Neuronal stem cell (in vitro differentiated cells): ENCODE data around the gene GRIK5.

ENCODE experiments used
- DNase-seq: peaks from one replicate; pipeline ENCODE4 v3.0.0-alpha.2; 2013; ENCODE audit warnings: low spot score
- H2AFZ ChIP-seq: one replicate; pipeline ENCODE4 v1.6.1; 2013; ENCODE audit warnings: mild to moderate bottlenecking, low read length, inconsistent platforms
- H2AK5ac ChIP-seq: 2 replicates; pipeline ENCODE4 v1.6.1; 2013; ENCODE audit warnings: low read depth, mild to moderate bottlenecking, inconsistent platforms, low read length, moderate library complexity, mixed read lengths
- H2BK120ac ChIP-seq: 2 replicates; pipeline ENCODE4 v1.6.1; 2013; ENCODE audit warnings: low read depth, mild to moderate bottlenecking, inconsistent platforms, low read length, moderate library complexity, mixed read lengths
- H2BK12ac ChIP-seq: one replicate; pipeline ENCODE4 v1.6.1; 2013; ENCODE audit warnings: low read length, inconsistent platforms
- H2BK15ac ChIP-seq: 2 replicates; pipeline ENCODE4 v1.6.1; 2013; ENCODE audit warnings: mild to moderate bottlenecking, low read length, inconsistent platforms, mixed read lengths
- H2BK5ac ChIP-seq: one replicate; pipeline ENCODE4 v1.6.1; 2013; ENCODE audit warnings: inconsistent platforms, mild to moderate bottlenecking, low read length, moderate library complexity
- H3K14ac ChIP-seq: one replicate; pipeline ENCODE4 v1.6.1; 2013; ENCODE audit warnings: low read length, inconsistent platforms
- H3K18ac ChIP-seq: 2 replicates; pipeline ENCODE4 v1.6.1; 2013; ENCODE audit warnings: low read length, inconsistent platforms
- H3K23ac ChIP-seq: 2 replicates; pipeline ENCODE4 v1.6.1; 2013; ENCODE audit warnings: low read depth, mild to moderate bottlenecking, mixed read lengths, low read length, inconsistent platforms; ENCODE audit not compliant: poor library complexity
- H3K27ac ChIP-seq: replicated peaks from 3 replicates; pipeline ENCODE4 v1.5.1; 2013; ENCODE audit warnings: low read length, inconsistent platforms
- H3K27me3 ChIP-seq, 3 experiments: 2 replicates each; pipeline ENCODE4 v1.6.1; 2013; ENCODE audit warnings: low read length in 3 of 3, mild to moderate bottlenecking in 2 of 3, inconsistent platforms in 1 of 3, low read depth in 1 of 3, mixed read lengths in 1 of 3, moderate library complexity in 1 of 3; ENCODE audit not compliant: control insufficient read depth in 3 of 3, insufficient read depth in 3 of 3
- H3K36me3 ChIP-seq, 2 donors: replicated peaks in 1 of 2; 2 replicates each; pipeline ENCODE4 v1.6.1; 2013; ENCODE audit warnings: low read length in 2 of 2; ENCODE audit not compliant: control insufficient read depth in 2 of 2, insufficient read depth in 2 of 2
- H3K4ac ChIP-seq: 2 replicates; pipeline ENCODE4 v1.6.1; 2013; ENCODE audit warnings: inconsistent platforms, mild to moderate bottlenecking, low read length, moderate library complexity
- H3K4me1 ChIP-seq, 2 donors: 1 replicate in 1 of 2; 2 replicates in 1 of 2; pipeline ENCODE4 v1.6.1; 2013; ENCODE audit warnings: low read length in 2 of 2, low read depth in 1 of 2; ENCODE audit not compliant: control insufficient read depth in 2 of 2, insufficient read depth in 1 of 2
- H3K4me2 ChIP-seq: one replicate; pipeline ENCODE4 v1.6.1; 2013; ENCODE audit warnings: mild to moderate bottlenecking, low read length, inconsistent platforms; ENCODE audit not compliant: insufficient read depth, poor library complexity, severe bottlenecking
- H3K4me3 ChIP-seq, 2 donors: 2 replicates each; pipeline ENCODE4 v1.5.1; 2013; ENCODE audit warnings: low read length in 2 of 2, mild to moderate bottlenecking in 2 of 2, inconsistent platforms in 1 of 2, moderate library complexity in 1 of 2
- H3K79me1 ChIP-seq: one replicate; pipeline ENCODE4 v1.6.1; 2013; ENCODE audit warnings: low read depth, mild to moderate bottlenecking, inconsistent platforms, low read length, moderate library complexity
- H3K9ac ChIP-seq: one replicate; pipeline ENCODE4 v1.6.1; 2013; ENCODE audit warnings: mild to moderate bottlenecking, low read depth, low read length, inconsistent platforms; ENCODE audit not compliant: poor library complexity
- H3K9me3 ChIP-seq, 2 donors: replicated peaks in 1 of 2; 2 replicates each; pipeline versions ENCODE3 to v1.6.1; 2013; ENCODE audit warnings: low read length in 2 of 2, mild to moderate bottlenecking in 2 of 2, inconsistent platforms in 1 of 2, low read depth in 1 of 2, mixed read lengths in 1 of 2, moderate library complexity in 1 of 2; ENCODE audit not compliant: control insufficient read depth in 2 of 2, insufficient read depth in 1 of 2
- H4K8ac ChIP-seq: one replicate; pipeline ENCODE4 v1.6.1; 2013; ENCODE audit warnings: low read depth, mild to moderate bottlenecking, inconsistent platforms, low read length, moderate library complexity
- H4K91ac ChIP-seq: one replicate; pipeline ENCODE4 v1.6.1; 2013; ENCODE audit warnings: low read length, low read depth, mild to moderate bottlenecking, inconsistent platforms; ENCODE audit not compliant: poor library complexity
- WGBS, 2 donors: extraction: QIAGEN DNeasy Blood & Tissue Kit; methylation state at CpG; one replicate each; pipeline ENCODE4 v1.1.7; 2013; ENCODE audit warnings: missing lambda C conversion rate in 2 of 2, mixed read lengths in 1 of 2; ENCODE audit not compliant: insufficient read length in 2 of 2, insufficient replicate concordance in 1 of 2; ENCODE audit errors: extremely low coverage in 2 of 2; 5-methylcytosine and 5-hydroxymethylcytosine counted together

GRIK5 gene

DNA sequence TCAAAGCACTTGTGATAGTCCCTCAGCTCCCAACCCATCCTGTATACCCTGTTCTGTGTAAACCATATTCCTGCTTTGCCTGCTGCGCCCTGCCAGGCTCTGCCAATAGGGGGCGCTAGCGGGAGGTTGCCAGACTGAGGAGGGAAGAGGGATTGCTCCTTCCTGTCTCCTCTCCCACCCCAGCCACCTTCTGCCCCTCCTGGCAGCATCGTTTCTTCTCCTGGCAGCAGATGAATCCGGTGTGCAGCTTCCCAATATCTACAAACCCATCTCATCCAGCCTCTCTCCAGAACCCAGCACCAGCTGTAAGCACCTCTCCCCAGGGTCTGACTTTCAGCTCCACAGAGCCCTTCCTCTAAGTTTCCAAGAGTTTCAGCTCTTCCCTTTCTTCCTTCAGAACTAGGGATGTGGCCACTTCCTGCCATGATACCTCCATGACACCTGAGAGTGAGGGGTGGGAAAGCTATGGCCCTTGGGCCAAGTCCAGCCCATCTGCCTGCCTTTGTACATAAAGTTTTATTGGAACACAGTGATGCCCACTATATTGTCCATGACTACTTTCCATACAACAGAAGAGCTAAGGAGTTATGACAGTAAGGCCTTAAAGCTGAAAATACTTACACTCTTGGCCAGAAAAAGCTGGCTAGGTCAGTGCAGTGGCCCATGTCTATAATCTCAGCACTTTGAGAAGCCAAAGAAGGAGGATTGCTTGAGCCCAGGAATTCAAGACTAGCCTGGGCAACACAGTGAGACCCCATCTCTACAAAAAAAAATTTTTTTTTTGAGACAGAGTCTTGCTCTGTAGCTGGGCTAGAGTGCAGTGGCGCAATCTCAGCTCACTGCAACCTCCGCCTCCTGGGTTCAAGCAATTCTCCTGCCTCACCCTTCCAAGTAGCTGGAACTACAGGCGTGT is 41.4 kb downstream of the GRIK5 start:
- Histone ChIP-seq H4K91ac (no peak overlapping the region), H3K14ac (no peak overlapping the region), H2BK15ac (no peak overlapping the region), H3K18ac (no peak overlapping the region), H3K4ac (no peak overlapping the region), H3K9me3 (no peaks in the 10 kb centered on the region), H2AK5ac (no peak overlapping the region), H3K27ac (no peak overlapping the region), H3K4me1 (peaks cover 0 to 16% of the 10 kb centered on the region in 2 donors), H3K36me3 (peaks cover 0 to 11% of the 10 kb centered on the region in 2 donors), H3K4me3 (peak overlapping the region in 1 of 2 donors; percentile 33), H3K27me3 (no peaks in the 10 kb centered on the region), H3K9ac (no peak overlapping the region), H2AFZ (peak overlapping the region; percentile 37), H2BK12ac (no peak overlapping the region), H3K23ac (no peak overlapping the region), H2BK5ac (no peak overlapping the region), H2BK120ac (no peak overlapping the region), H3K79me1 (no peaks in the 10 kb centered on the region), H4K8ac (no peak overlapping the region), H3K4me2 (peak overlapping the region; percentile 37)
- WGBS, 2 donors = no CpG with 5 or more reads among the region's 8 CpGs
- peak; percentile 33 for DNase-seq

DNA sequence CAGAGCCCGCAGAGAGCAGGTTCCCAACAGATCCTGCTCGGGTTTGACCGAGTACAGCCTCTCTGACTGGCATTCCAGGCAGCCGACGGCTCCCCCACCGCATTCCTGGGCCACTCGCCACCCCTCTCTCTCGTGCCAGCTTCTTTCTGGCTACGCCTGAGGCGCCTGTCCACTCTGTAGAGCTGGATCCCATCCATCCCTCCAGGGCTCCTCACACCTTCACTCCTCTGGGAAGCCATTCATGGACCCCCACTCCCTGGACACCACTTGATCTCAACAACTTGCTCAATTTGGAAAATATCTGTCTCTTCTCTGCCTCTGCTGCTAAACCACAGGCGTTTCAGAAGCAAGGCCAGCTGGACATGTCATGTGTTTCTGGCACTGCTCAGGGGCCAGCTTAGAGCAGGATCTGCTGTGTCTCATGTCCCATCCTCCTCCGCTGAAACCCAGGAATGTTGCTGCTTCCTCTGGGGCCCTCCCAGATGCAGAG is 45.3 kb downstream of the GRIK5 start:
- Histone ChIP-seq H2BK15ac (no peak overlapping the region), H2BK12ac (no peak overlapping the region), H2AK5ac (no peak overlapping the region), H3K4me3 (no peak overlapping the region), H3K79me1 (no peaks in the 10 kb centered on the region), H4K8ac (no peak overlapping the region), H3K4ac (no peak overlapping the region), H3K27ac (no peak overlapping the region), H3K14ac (no peak overlapping the region), H2BK120ac (no peak overlapping the region), H3K9ac (no peak overlapping the region), H3K27me3 (no peaks in the 10 kb centered on the region), H3K23ac (peak overlapping the region; percentile 10), H3K18ac (no peak overlapping the region), H3K4me1 (no peaks in the 10 kb centered on the region), H3K4me2 (no peak overlapping the region), H4K91ac (no peak overlapping the region), H2AFZ (no peak overlapping the region), H2BK5ac (no peak overlapping the region), H3K9me3 (no peaks in the 10 kb centered on the region), H3K36me3 (peaks cover 0 to 19% of the 10 kb centered on the region in 2 donors)
- no CpG with 5 or more reads among the region's 12 CpGs for WGBS, 2 donors
- DNase-seq = no peak

DNA sequence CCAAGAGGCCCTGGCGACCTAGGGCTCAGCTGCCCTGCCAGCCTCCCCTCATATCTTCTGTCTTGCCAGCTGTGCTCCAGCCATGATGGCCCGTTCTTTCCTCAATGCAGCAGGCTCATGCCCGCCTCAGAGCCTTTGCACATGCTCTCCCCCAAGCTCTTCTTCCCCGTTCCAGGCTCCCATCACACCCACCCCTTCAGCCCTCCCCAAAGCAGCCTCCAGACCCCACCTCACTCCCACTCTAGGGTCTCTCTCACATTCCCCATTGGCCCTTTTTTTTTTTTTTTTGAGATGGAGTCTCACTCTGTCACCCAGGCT is 46.1 kb downstream of the GRIK5 start:
- WGBS, 2 donors = no CpG with 5 or more reads among the region's 4 CpGs
- Histone ChIP-seq H3K27ac (no peak overlapping the region), H3K4ac (no peak overlapping the region), H2AK5ac (no peak overlapping the region), H3K9ac (no peak overlapping the region), H2BK15ac (no peak overlapping the region), H3K4me2 (no peak overlapping the region), H2BK5ac (no peak overlapping the region), H4K8ac (no peak overlapping the region), H3K36me3 (peaks cover 0 to 19% of the 10 kb centered on the region in 2 donors), H4K91ac (no peak overlapping the region), H3K14ac (no peak overlapping the region), H3K4me3 (no peak overlapping the region), H2AFZ (no peak overlapping the region), H3K79me1 (no peaks in the 10 kb centered on the region), H2BK120ac (no peak overlapping the region), H3K9me3 (no peaks in the 10 kb centered on the region), H2BK12ac (no peak overlapping the region), H3K18ac (no peak overlapping the region), H3K27me3 (no peaks in the 10 kb centered on the region), H3K4me1 (no peaks in the 10 kb centered on the region), H3K23ac (no peak overlapping the region)
- DNase-seq = no peak

DNA sequence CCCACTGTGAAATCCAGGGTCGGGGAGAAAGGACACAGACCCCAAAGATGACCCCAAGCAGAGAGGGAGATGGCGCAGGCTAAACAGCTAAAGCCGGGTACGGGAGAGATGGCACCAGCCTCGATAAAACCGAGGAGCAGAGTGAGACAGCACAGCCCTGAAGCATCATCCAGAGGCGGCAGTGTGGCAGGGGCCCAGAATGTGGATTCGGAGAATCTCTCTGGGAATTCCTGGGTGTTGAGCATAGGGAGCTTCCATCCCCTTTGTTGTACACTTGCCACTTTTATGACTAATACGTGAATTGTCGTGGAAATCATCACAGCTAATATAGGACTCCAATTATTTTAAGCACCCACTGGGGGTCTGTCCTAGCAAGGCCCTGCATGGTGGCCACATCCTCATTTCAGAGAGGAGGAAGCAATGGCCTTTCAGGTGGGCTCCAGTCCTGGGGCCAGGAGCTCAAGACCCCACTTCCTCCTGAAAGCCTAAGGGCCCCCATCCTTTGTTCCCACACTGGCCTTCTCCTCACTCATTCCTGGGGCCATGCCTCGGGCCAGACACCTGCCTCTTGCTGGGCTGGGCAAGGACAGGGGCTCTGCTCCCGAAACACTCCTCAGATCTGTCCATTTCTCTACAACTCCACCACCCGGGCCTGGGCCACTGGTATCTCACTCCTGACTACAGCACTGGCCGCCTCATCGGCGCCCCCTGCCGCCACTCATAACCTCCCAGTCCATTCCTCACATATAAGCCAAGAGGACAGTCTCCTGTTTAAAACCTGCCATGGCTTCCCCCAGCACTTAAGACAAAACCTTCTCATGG is 46.7 kb downstream of the GRIK5 start:
- DNase-seq = no peak

More for the DNA sequence above, 46.7 kb downstream of the GRIK5 start:
- H3K14ac ChIP-seq = no peak overlapping the region
- no peak overlapping the region for H3K18ac ChIP-seq
- no peak overlapping the region for H3K4me3 ChIP-seq
- no peak overlapping the region for H2BK120ac ChIP-seq
- H3K36me3 ChIP-seq = peaks cover 0 to 19% of the 10 kb centered on the region in 2 donors
- H3K79me1 ChIP-seq = no peaks in the 10 kb centered on the region
- H4K91ac ChIP-seq = no peak overlapping the region
- no peaks in the 10 kb centered on the region for H3K27me3 ChIP-seq
- no CpG with 5 or more reads among the region's 17 CpGs for WGBS, 2 donors
- no peak overlapping the region for H3K9ac ChIP-seq
- no peak overlapping the region for H2AK5ac ChIP-seq
- H3K23ac ChIP-seq = no peak overlapping the region
- no peak overlapping the region for H2BK15ac ChIP-seq
- H3K27ac ChIP-seq = no peak overlapping the region
- no peak overlapping the region for H4K8ac ChIP-seq
- no peak overlapping the region for H3K4me2 ChIP-seq
- H2BK5ac ChIP-seq = no peak overlapping the region
- H2AFZ ChIP-seq = no peak overlapping the region
- H3K9me3 ChIP-seq = no peaks in the 10 kb centered on the region
- no peaks in the 10 kb centered on the region for H3K4me1 ChIP-seq
- H2BK12ac ChIP-seq = no peak overlapping the region
- H3K4ac ChIP-seq = no peak overlapping the region
